Ishikawa (cell line): ENCODE results near the gene C16orf46.

Experiments
- EP300 ChIP-seq: IDR thresholded peaks from 2 replicates; pipeline ENCODE4 v1.6.1; 2012; ENCODE audit warnings: borderline replicate concordance
- REST ChIP-seq: IDR thresholded peaks from 2 replicates; pipeline ENCODE4 v1.6.1; 2012; ENCODE audit warnings: low read depth, mild to moderate bottlenecking
- TCF12 ChIP-seq: IDR thresholded peaks from 2 replicates; pipeline ENCODE4 v1.6.1; 2012; ENCODE audit warnings: low read depth
- USF1 ChIP-seq: IDR thresholded peaks from 2 replicates; pipeline ENCODE4 v1.6.1; 2012
- YY1 ChIP-seq: IDR thresholded peaks from 2 replicates; pipeline ENCODE4 v1.6.1; 2012; ENCODE audit warnings: low read depth
- TF ChIP-seq, protein P1 (sequence below): IDR thresholded peaks from 2 replicates; pipeline ENCODE4 v1.6.1; 2012

DNA sequence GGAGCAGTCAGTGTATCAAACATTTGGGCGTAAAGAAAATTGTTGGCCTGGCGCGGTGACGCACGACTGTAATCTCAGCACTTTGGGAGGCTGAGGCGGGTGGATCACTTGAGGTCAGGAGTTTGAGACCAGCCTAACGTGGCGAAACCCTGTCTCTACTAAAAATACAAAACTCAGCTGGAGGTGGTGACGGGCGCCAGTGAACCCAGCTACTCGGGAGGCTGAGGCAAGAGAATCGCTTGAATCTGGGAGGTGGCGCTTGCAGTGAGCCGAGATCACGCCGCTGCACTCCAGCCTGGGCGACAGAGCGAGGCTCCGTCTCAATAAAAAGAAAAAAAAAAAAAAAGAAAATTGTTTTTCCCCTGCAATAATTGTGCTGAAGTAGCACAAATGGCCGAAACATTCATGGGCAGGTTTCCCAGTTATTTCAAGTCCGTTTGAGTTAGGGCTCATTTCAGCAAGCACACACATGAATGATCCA lies 17.8 kb upstream of the C16orf46 start:
- TF ChIP-seq TCF12 (no peak), REST (no peak), YY1 (no peak), USF1 (no peak), EP300 (no peak)
- TF ChIP-seq, protein P1, sequence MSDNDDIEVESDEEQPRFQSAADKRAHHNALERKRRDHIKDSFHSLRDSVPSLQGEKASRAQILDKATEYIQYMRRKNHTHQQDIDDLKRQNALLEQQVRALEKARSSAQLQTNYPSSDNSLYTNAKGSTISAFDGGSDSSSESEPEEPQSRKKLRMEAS = no peak
